HFF-Myc (cell line): Measurements from ENCODE around the gene SH2D6.
A peak's percentile ranks its signal among the peaks of the same experiment; 100 is the strongest.
"Not testable (repeated sequence)": the region's sequence is repeated elsewhere in the genome, so short reads cannot be mapped to it uniquely, and the experiment has no call there.

Source experiments
- DNase-seq: peaks from one replicate; pipeline ENCODE4 v3.0.0-alpha.2; 2011; ENCODE audit warnings: low read depth; ENCODE audit errors: extremely low read depth
- H3K4me3 ChIP-seq: replicated peaks from 2 replicates; pipeline ENCODE4 v1.5.1; 2011; ENCODE audit warnings: low read depth, mild to moderate bottlenecking, control low read depth, low read length
- TF ChIP-seq, protein P1 (sequence below): IDR thresholded peaks from 2 replicates; pipeline ENCODE4 v1.5.1; 2012; ENCODE audit warnings: mild to moderate bottlenecking, low read depth, low read length, control low read depth; ENCODE audit errors: missing control alignments

Gene SH2D6

DNA sequence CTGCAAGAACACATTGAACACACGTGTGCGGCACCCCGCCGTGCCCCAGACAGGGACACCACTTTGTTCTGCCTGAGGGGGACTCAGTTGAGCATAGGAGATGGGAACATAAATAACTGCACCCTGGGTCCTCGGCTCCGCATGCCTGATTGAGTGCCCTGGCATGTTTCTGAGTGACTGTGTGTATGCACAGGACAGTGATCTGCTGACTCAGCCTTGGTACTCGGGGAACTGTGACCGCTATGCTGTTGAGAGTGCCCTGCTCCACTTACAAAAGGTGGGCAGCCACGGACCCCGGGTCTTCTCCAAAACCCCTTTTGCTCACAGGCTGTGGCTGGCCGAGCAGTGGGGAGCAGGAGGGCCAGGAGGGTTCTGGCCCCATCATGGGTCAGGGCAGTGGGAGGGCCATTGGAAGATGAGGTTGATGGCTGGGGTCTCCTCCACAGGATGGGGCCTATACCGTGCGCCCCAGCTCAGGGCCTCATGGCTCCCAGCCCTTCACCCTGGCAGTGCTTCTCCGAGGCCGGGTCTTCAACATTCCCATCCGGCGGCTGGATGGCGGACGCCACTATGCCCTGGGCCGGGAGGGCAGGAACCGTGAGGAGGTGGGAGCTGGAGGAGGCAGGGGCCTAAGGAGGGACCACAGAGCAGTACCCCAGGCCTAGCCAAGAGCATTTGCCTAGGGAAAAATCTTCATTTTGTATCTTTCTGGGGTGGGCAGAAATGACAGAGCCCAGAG, 16.9 kb downstream of the SH2D6 start:
- DNase-seq, result no peak
- TF ChIP-seq, protein P1, sequence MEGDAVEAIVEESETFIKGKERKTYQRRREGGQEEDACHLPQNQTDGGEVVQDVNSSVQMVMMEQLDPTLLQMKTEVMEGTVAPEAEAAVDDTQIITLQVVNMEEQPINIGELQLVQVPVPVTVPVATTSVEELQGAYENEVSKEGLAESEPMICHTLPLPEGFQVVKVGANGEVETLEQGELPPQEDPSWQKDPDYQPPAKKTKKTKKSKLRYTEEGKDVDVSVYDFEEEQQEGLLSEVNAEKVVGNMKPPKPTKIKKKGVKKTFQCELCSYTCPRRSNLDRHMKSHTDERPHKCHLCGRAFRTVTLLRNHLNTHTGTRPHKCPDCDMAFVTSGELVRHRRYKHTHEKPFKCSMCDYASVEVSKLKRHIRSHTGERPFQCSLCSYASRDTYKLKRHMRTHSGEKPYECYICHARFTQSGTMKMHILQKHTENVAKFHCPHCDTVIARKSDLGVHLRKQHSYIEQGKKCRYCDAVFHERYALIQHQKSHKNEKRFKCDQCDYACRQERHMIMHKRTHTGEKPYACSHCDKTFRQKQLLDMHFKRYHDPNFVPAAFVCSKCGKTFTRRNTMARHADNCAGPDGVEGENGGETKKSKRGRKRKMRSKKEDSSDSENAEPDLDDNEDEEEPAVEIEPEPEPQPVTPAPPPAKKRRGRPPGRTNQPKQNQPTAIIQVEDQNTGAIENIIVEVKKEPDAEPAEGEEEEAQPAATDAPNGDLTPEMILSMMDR, result no peak
- no peak overlapping the region for H3K4me3 ChIP-seq

DNA sequence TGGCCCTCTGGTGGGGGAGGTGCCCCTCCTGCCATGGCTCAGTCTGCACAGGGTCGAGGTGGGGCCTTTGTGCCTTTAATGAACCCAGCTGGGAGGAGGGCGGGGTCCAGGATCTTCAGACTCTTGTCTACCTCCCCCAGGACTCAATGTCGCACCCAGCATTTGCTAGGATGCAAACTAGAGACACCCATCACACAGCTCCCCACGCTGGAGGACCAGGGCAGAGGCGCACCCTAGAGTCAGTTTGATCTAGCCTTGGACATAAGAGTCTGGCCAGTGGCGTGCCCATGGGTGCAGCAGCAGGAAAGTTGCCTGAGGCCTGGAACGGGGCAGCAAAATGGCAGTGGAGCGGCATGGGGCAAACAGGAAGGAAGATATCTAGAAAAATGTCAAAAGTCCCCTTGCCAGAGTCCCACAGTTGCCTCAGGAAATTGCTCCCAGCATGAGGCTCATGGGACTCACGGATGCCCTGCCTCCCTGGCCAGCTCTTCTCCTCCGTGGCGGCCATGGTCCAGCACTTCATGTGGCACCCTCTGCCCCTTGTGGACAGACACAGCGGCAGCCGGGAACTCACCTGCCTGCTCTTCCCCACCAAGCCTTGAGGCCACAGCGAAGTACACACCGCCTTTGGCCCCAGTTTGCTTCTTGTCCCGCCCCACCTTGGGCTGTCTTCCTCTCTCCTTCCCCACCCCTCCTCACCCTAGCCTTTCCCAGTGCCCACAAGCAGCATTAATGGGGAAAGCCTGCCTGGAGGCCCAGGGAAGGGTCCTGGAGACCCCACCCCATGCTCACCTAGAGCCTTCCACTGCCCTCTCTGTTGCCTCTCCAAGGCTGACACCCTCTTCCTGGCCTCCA, 17.7 kb downstream of the SH2D6 start:
- no peak for DNase-seq

DNA sequence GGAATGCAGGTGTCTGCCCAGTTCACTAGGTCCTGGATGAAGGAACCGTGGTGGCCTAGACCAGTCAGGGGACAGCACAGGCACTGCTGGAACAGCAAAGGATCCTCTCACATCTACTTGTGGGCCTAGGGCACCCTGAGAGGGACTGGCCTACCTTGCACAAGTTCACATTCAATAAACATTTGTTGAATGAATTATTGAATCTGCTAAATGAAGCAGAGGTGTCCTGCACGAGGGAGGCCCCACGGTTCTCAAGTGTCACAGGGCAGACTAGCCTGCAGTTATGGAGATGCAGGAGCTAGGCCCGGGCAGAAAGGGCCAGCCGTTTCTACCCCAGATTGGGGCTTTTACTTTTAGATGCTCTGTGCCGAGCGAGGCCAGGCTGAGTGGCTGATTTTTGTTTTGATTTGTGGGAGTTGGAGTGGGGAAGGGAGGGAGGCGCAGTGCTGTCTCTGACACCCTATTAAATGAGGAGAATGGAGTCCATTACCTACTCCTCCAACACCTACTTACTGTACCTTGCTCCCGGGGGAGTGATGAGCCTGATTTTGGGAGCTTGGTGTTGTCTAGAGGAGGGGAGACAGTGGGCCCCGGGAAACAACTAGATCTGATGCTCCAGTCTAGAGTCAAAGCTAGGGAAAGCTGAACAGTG, 18.4 kb downstream of the SH2D6 start:
- TF ChIP-seq, protein P1, result no peak
- no peak for DNase-seq
- no peak overlapping the region for H3K4me3 ChIP-seq

More for the DNA sequence above, 17.7 kb downstream of the SH2D6 start:
- no peak overlapping the region for H3K4me3 ChIP-seq
- TF ChIP-seq, protein P1, result no peak

DNA sequence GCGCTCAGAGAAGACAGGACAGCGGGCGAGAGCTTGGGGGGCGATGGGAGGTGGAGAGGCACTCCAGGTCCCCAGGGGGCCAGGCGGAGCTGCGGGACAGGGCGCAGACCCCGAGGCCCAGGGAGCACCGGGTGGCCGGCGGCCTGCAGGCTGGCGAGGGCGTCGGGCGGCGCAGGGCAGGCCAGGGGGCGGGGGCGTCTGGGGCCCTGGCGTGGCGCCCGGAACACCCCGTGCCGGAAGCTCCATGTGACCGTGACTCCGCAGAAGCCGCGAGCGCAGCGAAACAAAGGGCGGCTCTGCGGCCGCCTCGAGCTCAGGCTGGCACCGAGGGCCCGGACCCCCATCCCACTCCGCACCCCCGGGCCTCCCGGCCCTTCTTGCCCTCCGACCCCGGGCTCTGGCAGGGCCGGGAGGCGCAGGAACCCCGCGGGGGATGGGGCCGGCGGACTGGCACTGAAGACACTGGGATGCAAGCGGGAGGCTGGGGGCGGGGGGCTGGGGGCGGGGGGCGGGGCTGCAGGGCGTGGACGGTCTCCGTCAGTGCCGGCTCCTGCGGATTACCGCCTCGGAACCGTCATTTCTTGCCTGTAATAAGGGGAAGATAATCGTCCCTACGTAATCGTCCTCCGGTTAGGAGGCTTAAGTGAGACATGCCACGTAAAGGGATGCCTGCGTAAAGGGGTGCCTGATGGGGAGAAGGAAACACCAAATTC, 19.1 kb downstream of the SH2D6 start:
- peak overlapping the region; percentile 27 for H3K4me3 ChIP-seq
- TF ChIP-seq, protein P1, result no peak
- no peak for DNase-seq

DNA sequence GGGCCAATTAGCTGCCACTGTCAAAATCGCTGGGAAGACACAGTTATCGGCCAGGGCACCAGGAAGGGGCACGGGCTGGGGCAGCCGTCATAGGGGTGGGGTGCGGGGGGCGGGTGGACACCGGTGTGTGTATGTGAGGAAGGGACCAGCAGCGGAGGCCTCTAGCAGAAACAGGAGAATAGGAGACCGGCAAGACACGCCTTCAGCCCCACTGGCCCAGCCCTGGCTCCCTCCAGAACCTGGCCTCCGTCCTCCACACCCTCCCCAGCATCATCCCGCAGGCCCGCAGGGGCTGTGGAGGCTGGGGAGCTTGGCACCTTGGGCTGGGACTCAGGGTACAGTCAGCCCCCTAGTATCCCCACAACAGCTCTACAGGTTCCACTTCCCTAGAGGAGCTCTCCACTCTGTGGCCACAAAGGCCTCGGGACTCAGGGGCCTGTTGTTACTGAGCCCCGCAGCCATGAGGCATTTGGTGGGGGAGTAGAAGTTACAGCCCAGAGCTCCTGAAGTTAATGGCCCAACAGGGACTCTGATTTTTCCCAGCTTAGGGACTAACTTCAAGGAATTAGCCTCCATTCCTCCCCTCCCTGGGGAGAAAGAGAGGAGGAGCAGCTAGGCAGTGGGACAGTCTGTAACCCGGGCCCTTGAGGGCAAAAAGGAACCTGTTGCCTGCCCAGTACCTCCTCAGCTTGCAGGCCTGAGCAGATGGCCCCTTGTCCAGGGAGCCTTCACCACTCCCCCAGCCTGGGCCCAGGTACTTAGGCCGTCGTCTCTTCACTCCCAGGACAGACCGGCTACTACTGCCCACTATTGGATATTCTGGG, 19.9 kb downstream of the SH2D6 start:
- H3K4me3 ChIP-seq, result peak overlapping the region; percentile 16
- no peak for DNase-seq
- TF ChIP-seq, protein P1, result no peak

DNA sequence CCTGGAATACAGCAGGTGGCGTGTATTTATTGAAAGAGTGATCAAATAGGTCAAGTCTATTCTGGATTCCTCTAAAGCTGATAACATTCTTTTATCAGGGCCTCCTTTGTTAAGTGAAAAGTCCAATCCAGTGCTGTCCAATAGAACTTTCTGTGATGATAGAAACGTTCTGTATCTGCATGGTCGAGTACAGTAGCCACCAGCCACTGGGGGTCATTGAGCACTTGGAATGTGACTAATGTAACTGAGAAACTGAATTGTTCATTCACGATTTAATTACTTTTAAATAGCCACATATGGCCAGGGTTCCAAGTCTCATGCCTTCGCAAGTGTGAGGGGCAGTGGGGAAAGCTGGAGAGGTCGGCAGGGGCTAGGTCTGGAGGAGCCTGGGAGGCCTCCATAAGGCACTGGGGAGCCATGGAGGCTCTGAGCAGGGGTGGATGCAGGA, 20.5 kb downstream of the SH2D6 start:
- DNase-seq, result no peak
- TF ChIP-seq, protein P1, result no peak
- no peak overlapping the region for H3K4me3 ChIP-seq

DNA sequence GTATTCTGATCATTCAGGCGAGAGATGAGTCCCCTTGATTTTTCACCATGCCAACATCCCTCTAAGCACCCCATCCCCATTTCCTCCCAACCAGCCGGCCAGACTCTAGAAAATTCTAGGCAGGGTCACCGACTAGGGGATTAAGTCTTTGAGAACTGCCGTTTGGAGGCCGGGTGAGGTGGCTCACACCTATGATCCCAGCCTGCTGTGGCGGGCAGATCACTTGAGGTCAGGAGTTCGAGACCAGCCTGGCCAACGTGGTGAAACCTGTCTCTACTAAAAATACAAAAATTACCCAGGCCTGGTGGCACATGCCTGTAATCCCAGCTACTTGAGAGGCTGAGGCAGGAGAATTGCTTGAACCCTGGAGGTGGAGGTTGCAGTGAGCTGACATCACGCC, 21.1 kb downstream of the SH2D6 start:
- DNase-seq, H3K4me3 ChIP-seq: not testable (repeated sequence)
